K562 (cell line): Measurements from ENCODE around the gene CCR5AS.

Experiments used
- BHLHE40 ChIP-seq: IDR thresholded peaks from 2 replicates; pipeline ENCODE4 v1.6.1; 2011; ENCODE audit warnings: low read length, improper control_type of control experiment
- CEBPG ChIP-seq, 3 experiments: fragments of 200-800 bp in 1 of 3; sonication (Bioruptor generic) in 1 of 3; sonication (generic) in 1 of 3; formaldehyde crosslinking in 1 of 3; IDR thresholded peaks in 2 of 3; conservative IDR thresholded peaks in 1 of 3; 2 replicates each; pipeline versions ENCODE4 v1.6.1 to v1.8.0; 2016 to 2022; ENCODE audit warnings: missing compliant biosample characterization in 2 of 3, missing genetic modification characterization in 2 of 3, mild to moderate bottlenecking in 1 of 3, missing genetic modification reagents in 1 of 3
- DPF2 ChIP-seq: fragments of 450-650 bp; IDR thresholded peaks from 2 replicates; pipeline ENCODE4 v1.6.1; 2016
- ELK3 ChIP-seq: fragments of 450-650 bp; formaldehyde crosslinking; IDR thresholded peaks from 2 replicates; pipeline ENCODE4 v1.4.0; 2020; ENCODE audit warnings: mild to moderate bottlenecking
- HMBOX1 ChIP-seq: sonication (generic); IDR thresholded peaks from 2 replicates; pipeline ENCODE4 v1.6.1; 2016
- MEF2A ChIP-seq: IDR thresholded peaks from 2 replicates; pipeline ENCODE4 v1.6.1; 2011; ENCODE audit warnings: low read depth, mild to moderate bottlenecking, low read length, moderate library complexity; ENCODE audit not compliant: control insufficient read depth
- NFE2 ChIP-seq: IDR thresholded peaks from 2 replicates; pipeline ENCODE4 v1.6.1; 2014; ENCODE audit warnings: antibody characterized with exemption, low read depth
- NRF1 ChIP-seq, 2 experiments: fragments of 450-650 bp; IDR thresholded peaks in 1 of 2; conservative IDR thresholded peaks in 1 of 2; 2 replicates each; pipeline ENCODE4 v1.6.1; 2014; ENCODE audit warnings: mild to moderate bottlenecking in 2 of 2
- POLR3A ChIP-seq: IDR thresholded peaks from 2 replicates; pipeline ENCODE4 v1.6.1; 2011; ENCODE audit warnings: borderline replicate concordance, mild to moderate bottlenecking, moderate library complexity; ENCODE audit not compliant: insufficient read length, insufficient read depth; ENCODE audit errors: extremely low read depth
- REST ChIP-seq, 2 experiments: fragments of 450-650 bp; formaldehyde crosslinking in 1 of 2; IDR thresholded peaks; 2 replicates each; pipeline versions ENCODE4 v1.4.0 to v1.6.1; 2014 to 2020; ENCODE audit warnings: mild to moderate bottlenecking in 2 of 2, borderline replicate concordance in 1 of 2, low read depth in 1 of 2
- SMARCA4 ChIP-seq: fragments of 450-650 bp; IDR thresholded peaks from 2 replicates; pipeline ENCODE4 v1.6.1; 2016
- VEZF1 ChIP-seq: fragments of 200-800 bp; sonication (Bioruptor generic); IDR thresholded peaks from 2 replicates; pipeline ENCODE4 v1.6.1; 2017; ENCODE audit warnings: missing genetic modification characterization, missing compliant biosample characterization
- ZNF133 ChIP-seq: fragments of 250-450 bp; sonication (Bioruptor Pico); IDR thresholded peaks from 2 replicates; pipeline ENCODE4 v1.4.0; 2020; ENCODE audit warnings: mild to moderate bottlenecking
- ZNF311 ChIP-seq: fragments of 250-450 bp; sonication (Bioruptor Pico); IDR thresholded peaks from 2 replicates; pipeline ENCODE4 v1.4.0; 2020; ENCODE audit warnings: mild to moderate bottlenecking, moderate library complexity
- ZNF347 ChIP-seq: fragments of 450-650 bp; formaldehyde crosslinking; IDR thresholded peaks from 2 replicates; pipeline ENCODE4 v1.4.0; 2020; ENCODE audit warnings: low read depth, mild to moderate bottlenecking, moderate library complexity

Gene CCR5AS

GRCh38 chr3:46427916-46428833, 21.3 kb upstream of the CCR5AS start (continued):
- no peak for TF ChIP-seq ZNF133 (CRISPR knock-in tag)
- no peak for TF ChIP-seq MEF2A
- no peak for TF ChIP-seq ZNF311 (CRISPR knock-in tag)
- no peak for TF ChIP-seq NRF1 (conservative IDR thresholded peaks at IDR 0.05 in 1 of 2, IDR thresholded peaks at IDR 0.05 in 1 of 2)
- peak; percentile 68 for TF ChIP-seq CEBPG (CRISPR knock-in tag; IDR thresholded peaks at IDR 0.05)
- TF ChIP-seq CEBPG (tag; conservative IDR thresholded peaks at IDR 0.05 in 1 of 2, IDR thresholded peaks at IDR 0.05 in 1 of 2), result peak in 1 of 2 experiments; percentile 16; a peak in 2 of 4 replicates
- TF ChIP-seq NFE2, result peak; percentile 35; the same call in 1 of the 2 replicates
- TF ChIP-seq BHLHE40, result no peak
- no peak for TF ChIP-seq POLR3A
- peak; percentile 75 for TF ChIP-seq HMBOX1
- no peak for TF ChIP-seq ELK3 (CRISPR knock-in tag)
- no peak for TF ChIP-seq VEZF1 (CRISPR knock-in tag)
- TF ChIP-seq REST (IDR thresholded peaks at IDR 0.05; ENCODE audit: borderline replicate concordance), result no peak; the same call in 1 of the 2 replicates
- no peak for TF ChIP-seq REST (CRISPR knock-in tag; IDR thresholded peaks at IDR 0.05; ENCODE audit: low read depth)
- TF ChIP-seq ZNF347, result no peak
- 0 out of 2 replicates have a peak, but pooled peaks have one; percentile 24 for TF ChIP-seq SMARCA4
- TF ChIP-seq DPF2, result no peak; the same call in 1 of the 2 replicates
